ENCODE measurements around the gene DAPK1.

DNA sequence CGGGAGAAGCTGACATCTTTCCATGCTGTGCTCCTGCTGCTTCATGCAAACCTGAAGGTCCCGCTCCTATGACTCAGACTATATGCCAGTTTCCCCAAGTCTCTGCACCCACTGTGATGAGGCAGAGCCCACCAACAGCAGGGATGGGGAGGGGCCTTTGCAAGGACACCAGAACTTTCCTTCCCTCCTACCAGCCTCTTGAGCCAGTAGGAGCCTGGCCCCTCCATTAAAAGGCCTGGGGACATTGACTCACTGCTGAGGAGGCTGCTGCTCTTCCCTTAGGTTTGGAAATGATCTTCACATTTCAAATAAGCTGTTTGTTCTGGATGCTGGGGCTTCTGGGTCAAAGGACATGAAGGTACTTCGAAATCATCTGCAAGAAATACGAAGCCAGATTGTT lies 202.2 kb downstream of the DAPK1 start:
- no peak for TF ChIP-seq ZNF121 (tag by site-specific recombination; IDR thresholded peaks at IDR 0.05)
- TF ChIP-seq ZNF324 (tag by site-specific recombination; IDR thresholded peaks at IDR 0.05), result no peak
- no peak for TF ChIP-seq ZNF423 (tag by site-specific recombination; IDR thresholded peaks at IDR 0.05)
- no peak for TF ChIP-seq ZNF274 (IDR thresholded peaks at IDR 0.05; ENCODE audit: low read length)
- TF ChIP-seq ZNF274 (tag by site-specific recombination; IDR thresholded peaks at IDR 0.05; ENCODE audit: borderline replicate concordance), result no peak
- TF ChIP-seq ZSCAN4 (tag by site-specific recombination; IDR thresholded peaks at IDR 0.05), result no peak
- TF ChIP-seq, protein P1, sequence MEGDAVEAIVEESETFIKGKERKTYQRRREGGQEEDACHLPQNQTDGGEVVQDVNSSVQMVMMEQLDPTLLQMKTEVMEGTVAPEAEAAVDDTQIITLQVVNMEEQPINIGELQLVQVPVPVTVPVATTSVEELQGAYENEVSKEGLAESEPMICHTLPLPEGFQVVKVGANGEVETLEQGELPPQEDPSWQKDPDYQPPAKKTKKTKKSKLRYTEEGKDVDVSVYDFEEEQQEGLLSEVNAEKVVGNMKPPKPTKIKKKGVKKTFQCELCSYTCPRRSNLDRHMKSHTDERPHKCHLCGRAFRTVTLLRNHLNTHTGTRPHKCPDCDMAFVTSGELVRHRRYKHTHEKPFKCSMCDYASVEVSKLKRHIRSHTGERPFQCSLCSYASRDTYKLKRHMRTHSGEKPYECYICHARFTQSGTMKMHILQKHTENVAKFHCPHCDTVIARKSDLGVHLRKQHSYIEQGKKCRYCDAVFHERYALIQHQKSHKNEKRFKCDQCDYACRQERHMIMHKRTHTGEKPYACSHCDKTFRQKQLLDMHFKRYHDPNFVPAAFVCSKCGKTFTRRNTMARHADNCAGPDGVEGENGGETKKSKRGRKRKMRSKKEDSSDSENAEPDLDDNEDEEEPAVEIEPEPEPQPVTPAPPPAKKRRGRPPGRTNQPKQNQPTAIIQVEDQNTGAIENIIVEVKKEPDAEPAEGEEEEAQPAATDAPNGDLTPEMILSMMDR (tag by site-specific recombination; IDR thresholded peaks at IDR 0.05), result no peak
- no peak for TF ChIP-seq YY1 (tag by site-specific recombination; IDR thresholded peaks at IDR 0.05)
- no peak for TF ChIP-seq ZNF16 (tag by site-specific recombination; IDR thresholded peaks at IDR 0.05; ENCODE audit: low read depth)
- TF ChIP-seq ZNF133 (tag by site-specific recombination; IDR thresholded peaks at IDR 0.05), result no peak
- TF ChIP-seq ZNF548 (tag by site-specific recombination; IDR thresholded peaks at IDR 0.05), result no peak
- no peak for TF ChIP-seq ZFP3 (tag by site-specific recombination; IDR thresholded peaks at IDR 0.05; ENCODE audit: low read depth)
